ENCODE results near the gene GABRR2.

The GABRR2 gene
- total RNA-seq = 0.24 to 5.3 (median 0.67) reads per million in 9 experiments

- Mint-ChIP-seq H3K4me3 (no peak within 1 kb of the TSS), H3K4me1 (ENCODE audit: low read depth in 2 of 2) (peaks cover 6 to 13% of the 10 kb centered on the region in 2 donors), H3K27ac (no peak within 1 kb of the TSS), H3K9me3 (no peaks in the 10 kb centered on the region), H3K36me3 (ENCODE audit: insufficient read depth) (peaks cover 8% of the 10 kb centered on the region), H3K27me3 (peaks cover 0 to 12% of the 10 kb centered on the region in 2 donors)
- DNase-seq (no peak), ATAC-seq (replicated peaks) (no peak)
Observed at GRCh38 chr6:89315249-89315885, at the start of gene GABRR2. Gene GABRR2, minus strand, starts transcription at chr6:89315299. Its CDS starts 134 bp downstream, at chr6:89315165.

GRCh38 chr6:89364586-89364985 lies 49.5 kb upstream of the GABRR2 start:
- no peak for ATAC-seq (replicated peaks)

GRCh38 chr6:89361171-89361570 lies 46.1 kb upstream of the GABRR2 start:
- Mint-ChIP-seq H3K9me3 (no peaks in the 10 kb centered on the region), H3K4me1 (ENCODE audit: low read depth in 2 of 2) (peaks cover 6 to 17% of the 10 kb centered on the region in 2 donors), H3K36me3 (ENCODE audit: insufficient read depth) (no peaks in the 10 kb centered on the region), H3K4me3 (no peak overlapping the region), H3K27ac (peak overlapping the region in 1 of 2 donors; percentile 11), H3K27me3 (no peaks in the 10 kb centered on the region)
- DNase-seq (no peak), ATAC-seq (replicated peaks) (no peak)

More at GRCh38 chr6:89364586-89364985, 49.5 kb upstream of the GABRR2 start:
- no peak for DNase-seq
- H3K4me3 Mint-ChIP-seq = no peak overlapping the region
- H3K27me3 Mint-ChIP-seq = no peaks in the 10 kb centered on the region
- H3K9me3 Mint-ChIP-seq = no peaks in the 10 kb centered on the region
- peaks cover 4 to 7% of the 10 kb centered on the region in 2 donors for H3K4me1 Mint-ChIP-seq (ENCODE audit: low read depth in 2 of 2)
- H3K36me3 Mint-ChIP-seq (ENCODE audit: insufficient read depth) = no peaks in the 10 kb centered on the region
- H3K27ac Mint-ChIP-seq = no peak overlapping the region

- peak overlapping the region in 1 of 2 donors; percentile 11 for H3K27ac Mint-ChIP-seq
- no peaks in the 10 kb centered on the region for H3K27me3 Mint-ChIP-seq
- DNase-seq (no peak), ATAC-seq (replicated peaks) (peak; percentile 71)
- no peak overlapping the region for H3K4me3 Mint-ChIP-seq
- no peaks in the 10 kb centered on the region for H3K9me3 Mint-ChIP-seq
- H3K4me1 Mint-ChIP-seq (ENCODE audit: low read depth in 2 of 2) = peaks cover 6 to 17% of the 10 kb centered on the region in 2 donors
- H3K36me3 Mint-ChIP-seq (ENCODE audit: insufficient read depth) = no peaks in the 10 kb centered on the region
Observed at GRCh38 chr6:89360415-89360999, 45.4 kb upstream of the GABRR2 start.

- no peak for DNase-seq
- Mint-ChIP-seq H3K4me3 (no peak overlapping the region), H3K27me3 (no peaks in the 10 kb centered on the region), H3K36me3 (ENCODE audit: insufficient read depth) (no peaks in the 10 kb centered on the region), H3K9me3 (no peaks in the 10 kb centered on the region), H3K4me1 (ENCODE audit: low read depth in 2 of 2) (peaks cover 6 to 17% of the 10 kb centered on the region in 2 donors), H3K27ac (no peak overlapping the region)
- no peak for ATAC-seq (replicated peaks)
Observed at GRCh38 chr6:89359561-89359960, 44.5 kb upstream of the GABRR2 start.

GRCh38 chr6:89357390-89357789 lies 42.3 kb upstream of the GABRR2 start:
- Mint-ChIP-seq H3K27ac (peak overlapping the region; percentile 57 to 73), H3K27me3 (no peaks in the 10 kb centered on the region), H3K36me3 (ENCODE audit: insufficient read depth) (no peaks in the 10 kb centered on the region), H3K4me1 (ENCODE audit: low read depth in 2 of 2) (peaks cover 9 to 30% of the 10 kb centered on the region in 2 donors), H3K4me3 (peak overlapping the region; percentile 69 to 82), H3K9me3 (no peaks in the 10 kb centered on the region)
- ATAC-seq (replicated peaks) (no peak), DNase-seq (no peak)

- ATAC-seq (replicated peaks) (no peak), DNase-seq (no peak)
- Mint-ChIP-seq H3K9me3 (no peaks in the 10 kb centered on the region), H3K4me1 (ENCODE audit: low read depth in 2 of 2) (peaks cover 13 to 30% of the 10 kb centered on the region in 2 donors), H3K27me3 (no peaks in the 10 kb centered on the region), H3K36me3 (ENCODE audit: insufficient read depth) (peaks cover 3% of the 10 kb centered on the region), H3K27ac (peak overlapping the region; percentile 57 to 73), H3K4me3 (peak overlapping the region; percentile 69 to 82)
Observed at GRCh38 chr6:89356642-89357170, 41.6 kb upstream of the GABRR2 start.

GRCh38 chr6:89355511-89356194 lies 40.6 kb upstream of the GABRR2 start:
- Mint-ChIP-seq H3K4me3 (no peak overlapping the region), H3K27me3 (no peaks in the 10 kb centered on the region), H3K9me3 (no peaks in the 10 kb centered on the region), H3K36me3 (ENCODE audit: insufficient read depth) (peaks cover 11% of the 10 kb centered on the region), H3K4me1 (ENCODE audit: low read depth in 2 of 2) (peaks cover 21 to 37% of the 10 kb centered on the region in 2 donors), H3K27ac (no peak overlapping the region)
- ATAC-seq (replicated peaks) (no peak), DNase-seq (no peak)

GRCh38 chr6:89353702-89354392 lies 38.7 kb upstream of the GABRR2 start:
- Mint-ChIP-seq H3K4me3 (peak overlapping the region; percentile 91 to 99), H3K4me1 (ENCODE audit: low read depth in 2 of 2) (peaks cover 34 to 50% of the 10 kb centered on the region in 2 donors), H3K36me3 (ENCODE audit: insufficient read depth) (peaks cover 14% of the 10 kb centered on the region), H3K27ac (peak overlapping the region; percentile 93 to 98), H3K9me3 (no peaks in the 10 kb centered on the region), H3K27me3 (no peaks in the 10 kb centered on the region)
- no peak for ATAC-seq (replicated peaks)
- DNase-seq = no peak

- Mint-ChIP-seq H3K27ac (peak overlapping the region; percentile 93 to 98), H3K4me1 (ENCODE audit: low read depth in 2 of 2) (peaks cover 40 to 57% of the 10 kb centered on the region in 2 donors), H3K4me3 (peak overlapping the region; percentile 91 to 99), H3K9me3 (no peaks in the 10 kb centered on the region), H3K36me3 (ENCODE audit: insufficient read depth) (peaks cover 14% of the 10 kb centered on the region), H3K27me3 (no peaks in the 10 kb centered on the region)
- no peak for DNase-seq
- peak; percentile 3 for ATAC-seq (replicated peaks)
Observed at GRCh38 chr6:89353118-89353556, 38.0 kb upstream of the GABRR2 start.

- DNase-seq = peak; percentile 69 to 73 (median 71)
- Mint-ChIP-seq H3K27me3 (no peaks in the 10 kb centered on the region), H3K9me3 (no peaks in the 10 kb centered on the region), H3K4me1 (ENCODE audit: low read depth in 2 of 2) (peaks cover 44 to 57% of the 10 kb centered on the region in 2 donors), H3K27ac (peak within 1 kb of the TSS; percentile 93 to 98), H3K4me3 (peak within 1 kb of the TSS; percentile 91 to 99), H3K36me3 (ENCODE audit: insufficient read depth) (peaks cover 14% of the 10 kb centered on the region)
- peak; percentile 87 for ATAC-seq (replicated peaks)
Observed at GRCh38 chr6:89352278-89353117, 37.4 kb upstream of the GABRR2 start, which contains the start of gene UBE2J1. Gene UBE2J1, minus strand, starts transcription at chr6:89352722. Its CDS starts 153 bp downstream, at chr6:89352569.

- Mint-ChIP-seq H3K27ac (peak overlapping the region; percentile 93 to 98), H3K9me3 (no peaks in the 10 kb centered on the region), H3K36me3 (ENCODE audit: insufficient read depth) (peaks cover 14% of the 10 kb centered on the region), H3K27me3 (no peaks in the 10 kb centered on the region), H3K4me3 (peak overlapping the region; percentile 91 to 99), H3K4me1 (ENCODE audit: low read depth in 2 of 2) (peaks cover 42 to 52% of the 10 kb centered on the region in 2 donors)
- peak; percentile 1 for ATAC-seq (replicated peaks)
- no peak for DNase-seq
Observed at GRCh38 chr6:89351671-89352277, 36.7 kb upstream of the GABRR2 start.
